ENCODE data around the gene LARGE2. TPM values are rescaled to one million over a fixed set of nuclear protein-coding genes. Genes with fewer than 3 reads are reported as not detected.

Gene LARGE2
- total RNA-seq, 1 donor from 2014 or later, result 0.36 TPM

- H3K79me2 ChIP-seq (ENCODE audit: insufficient read depth, low read length), result no peaks in the 10 kb centered on the region
- H4K20me1 ChIP-seq (ENCODE audit: insufficient read depth, low read length), result peaks cover 4% of the 10 kb centered on the region
- Mint-ChIP-seq H3K27me3 (ENCODE audit: low read depth, unreplicated experiment) (peaks cover 19% of the 10 kb centered on the region), H3K36me3 (ENCODE audit: low read depth, unreplicated experiment) (peaks cover 9% of the 10 kb centered on the region), H3K4me1 (ENCODE audit: low read depth, unreplicated experiment) (peaks cover 14% of the 10 kb centered on the region), H3K27ac (ENCODE audit: unreplicated experiment) (no peak overlapping the region), H3K9me3 (ENCODE audit: unreplicated experiment) (peaks cover 3% of the 10 kb centered on the region), H3K4me3 (ENCODE audit: unreplicated experiment) (no peak overlapping the region)
- H3K9ac ChIP-seq (ENCODE audit: low read length), result no peak overlapping the region
- H3K4me1 ChIP-seq (ENCODE audit: insufficient read depth, low read length), result no peaks in the 10 kb centered on the region
- no peak overlapping the region for H3K4me3 ChIP-seq (ENCODE audit: insufficient read depth, low read depth, low read length)
- DNase-seq (ENCODE audit: low read depth) (no peak), FAIRE-seq (no peak)
- no peak overlapping the region for H3K27ac ChIP-seq (ENCODE audit: low read depth, low read length)
- no peak overlapping the region for H2AFZ ChIP-seq (ENCODE audit: low read depth, low read length)
- TF ChIP-seq EZH2 (IDR thresholded peaks at IDR 0.05; ENCODE audit: insufficient read depth, low read length) (no peak), CTCF (IDR thresholded peaks at IDR 0.05; ENCODE audit: insufficient read depth, low read depth, low read length) (no peak)
- H3K4me2 ChIP-seq (ENCODE audit: low read length), result no peak overlapping the region
- H3K9me3 ChIP-seq (ENCODE audit: insufficient read depth, low read depth, low read length), result no peaks in the 10 kb centered on the region
- peaks cover 14% of the 10 kb centered on the region for H3K27me3 ChIP-seq (ENCODE audit: insufficient read depth, low read length)
- peaks cover 7% of the 10 kb centered on the region for H3K36me3 ChIP-seq (ENCODE audit: insufficient read depth, low read length)
Measured at GRCh38 chr11:45927684-45928413, 5.4 kb downstream of the LARGE2 start.

GRCh38 chr11:45928535-45929215 lies 6.2 kb downstream of the LARGE2 start:
- H3K27me3 Mint-ChIP-seq (ENCODE audit: low read depth, unreplicated experiment), result peaks cover 14% of the 10 kb centered on the region
- DNase-seq (ENCODE audit: low read depth) (no peak), FAIRE-seq (no peak)
- TF ChIP-seq EZH2 (IDR thresholded peaks at IDR 0.05; ENCODE audit: insufficient read depth, low read length) (no peak), CTCF (IDR thresholded peaks at IDR 0.05; ENCODE audit: insufficient read depth, low read depth, low read length) (no peak)
- H2AFZ ChIP-seq (ENCODE audit: low read depth, low read length), result no peak overlapping the region
- no peak overlapping the region for H3K27ac ChIP-seq (ENCODE audit: low read depth, low read length)
- no peak overlapping the region for H3K4me3 ChIP-seq (ENCODE audit: insufficient read depth, low read depth, low read length)
- no peak overlapping the region for H3K27ac Mint-ChIP-seq (ENCODE audit: unreplicated experiment)
- peaks cover 13% of the 10 kb centered on the region for H3K36me3 Mint-ChIP-seq (ENCODE audit: low read depth, unreplicated experiment)
- no peaks in the 10 kb centered on the region for H3K79me2 ChIP-seq (ENCODE audit: insufficient read depth, low read length)
- peaks cover 4% of the 10 kb centered on the region for H4K20me1 ChIP-seq (ENCODE audit: insufficient read depth, low read length)
- peaks cover 7% of the 10 kb centered on the region for H3K27me3 ChIP-seq (ENCODE audit: insufficient read depth, low read length)
- no peaks in the 10 kb centered on the region for H3K4me1 ChIP-seq (ENCODE audit: insufficient read depth, low read length)
- no peak overlapping the region for H3K9ac ChIP-seq (ENCODE audit: low read length)
- no peak overlapping the region for H3K4me2 ChIP-seq (ENCODE audit: low read length)
- no peak overlapping the region for H3K4me3 Mint-ChIP-seq (ENCODE audit: unreplicated experiment)
- no peaks in the 10 kb centered on the region for H3K9me3 ChIP-seq (ENCODE audit: insufficient read depth, low read depth, low read length)
- peaks cover 16% of the 10 kb centered on the region for H3K4me1 Mint-ChIP-seq (ENCODE audit: low read depth, unreplicated experiment)
- peaks cover 3% of the 10 kb centered on the region for H3K9me3 Mint-ChIP-seq (ENCODE audit: unreplicated experiment)
- peaks cover 8% of the 10 kb centered on the region for H3K36me3 ChIP-seq (ENCODE audit: insufficient read depth, low read length)

All from astrocyte (in vitro differentiated cells and primary cell).